OCI-LY3 (cell line): ENCODE results near the gene LIG3.
A peak's percentile ranks its signal among the peaks of the same experiment; 100 is the strongest.
"Not testable (repeated sequence)": the region's sequence is repeated elsewhere in the genome, so short reads cannot be mapped to it uniquely, and the experiment has no call there.

Experiments used
- H2AFZ ChIP-seq: fragments of 200-600, 300-600 bp; shearing (Covaris generic); 2 replicates; pipeline ENCODE4 v1.6.0; 2014; ENCODE audit warnings: antibody characterized with exemption, low read depth, low read length
- H3K27ac ChIP-seq: fragments of 200-600, 300-600 bp; sonication (generic); 2 replicates; pipeline ENCODE4 v1.5.1; 2014; ENCODE audit warnings: mild to moderate bottlenecking, low read length, moderate library complexity, mixed read lengths
- H3K27me3 ChIP-seq: fragments of 200-600, 300-600 bp; sonication (generic); 2 replicates; pipeline ENCODE4 v1.6.1; 2014; ENCODE audit warnings: low read depth, low read length, mixed read lengths
- H3K36me3 ChIP-seq: fragments of 200-600, 300-600 bp; sonication (generic); replicated peaks from 2 replicates; pipeline ENCODE3; 2014; ENCODE audit warnings: low read depth, low read length, mixed read lengths
- H3K4me1 ChIP-seq: fragments of 300-600, 200-600 bp; sonication (generic); 2 replicates; pipeline ENCODE4 v1.6.1; 2014; ENCODE audit warnings: low read length, mixed read lengths
- H3K4me2 ChIP-seq: fragments of 200-600, 300-600 bp; sonication (generic); 2 replicates; pipeline ENCODE4 v1.6.1; 2014; ENCODE audit warnings: low read length, mixed read lengths
- H3K4me3 ChIP-seq: fragments of 300-600, 200-600 bp; sonication (generic); 2 replicates; pipeline ENCODE4 v1.5.1; 2014; ENCODE audit warnings: antibody characterized with exemption, mild to moderate bottlenecking, low read length, moderate library complexity
- H3K79me2 ChIP-seq: fragments of 300-600, 200-600 bp; shearing (Covaris generic); 2 replicates; pipeline ENCODE4 v1.6.1; 2014; ENCODE audit warnings: mild to moderate bottlenecking, low read length, mixed read lengths
- H3K9ac ChIP-seq: fragments of 300-600, 200-600 bp; shearing (Covaris generic); 2 replicates; pipeline ENCODE4 v1.6.0; 2014; ENCODE audit warnings: mild to moderate bottlenecking, low read length, moderate library complexity
- H3K9me3 ChIP-seq: fragments of 200-600, 300-600 bp; shearing (Covaris generic); 2 replicates; pipeline ENCODE4 v1.6.1; 2014; ENCODE audit warnings: low read length, mixed read lengths; ENCODE audit not compliant: insufficient read depth
- H4K20me1 ChIP-seq: fragments of 200-600, 300-600 bp; sonication (generic); 2 replicates; pipeline ENCODE4 v1.6.1; 2016; ENCODE audit warnings: low read length, mixed read lengths; ENCODE audit not compliant: insufficient read depth
- CTCF ChIP-seq: fragments of 200-600, 300-600 bp; sonication (generic); IDR thresholded peaks from 2 replicates; pipeline ENCODE4 v1.5.1; 2014; ENCODE audit warnings: antibody characterized with exemption, low read length, low read depth
- EZH2phosphoT487 ChIP-seq: fragments of 200-600 bp; shearing (Covaris generic); IDR thresholded peaks from 2 replicates; pipeline ENCODE4 v1.6.1; 2018; ENCODE audit warnings: antibody characterized with exemption, mixed run types, low read depth

Gene LIG3

GRCh38 chr17:35030780-35031179 lies 50.5 kb downstream of the LIG3 start:
- Histone ChIP-seq H3K4me2 (no peak overlapping the region), H3K27ac (no peak overlapping the region), H3K9me3 (no peaks in the 10 kb centered on the region), H3K79me2 (0 out of 2 replicates have a peak, but pooled peaks cover 10% of the 10 kb centered on the region), H3K27me3 (no peaks in the 10 kb centered on the region), H4K20me1 (no peaks in the 10 kb centered on the region), H3K36me3 (peaks cover 8% of the 10 kb centered on the region), H3K9ac (no peak overlapping the region), H3K4me3 (no peak overlapping the region), H3K4me1 (peaks cover 39% of the 10 kb centered on the region), H2AFZ (no peak overlapping the region)
- TF ChIP-seq EZH2phosphoT487 (no peak), CTCF (no peak)

- Histone ChIP-seq H4K20me1 (no peaks in the 10 kb centered on the region), H3K9me3 (no peaks in the 10 kb centered on the region), H3K27me3 (no peaks in the 10 kb centered on the region), H2AFZ (no peak overlapping the region), H3K36me3 (peaks cover 9% of the 10 kb centered on the region), H3K27ac (no peak overlapping the region), H3K79me2 (peaks cover 25% of the 10 kb centered on the region), H3K4me2 (no peak overlapping the region), H3K4me1 (peaks cover 38% of the 10 kb centered on the region), H3K9ac (no peak overlapping the region), H3K4me3 (no peak overlapping the region)
- TF ChIP-seq EZH2phosphoT487: no peak
- no peak for TF ChIP-seq CTCF
Measured at GRCh38 chr17:35038453-35038852, 58.1 kb downstream of the LIG3 start.

GRCh38 chr17:35041390-35041789 lies 61.1 kb downstream of the LIG3 start:
- H3K9me3 ChIP-seq: no peaks in the 10 kb centered on the region

GRCh38 chr17:35044181-35044580 lies 63.9 kb downstream of the LIG3 start:
- Histone ChIP-seq H4K20me1 (no peaks in the 10 kb centered on the region), H3K4me1 (peaks cover 76% of the 10 kb centered on the region), H3K4me2 (peak overlapping the region; percentile 96), H3K27ac (peak overlapping the region; percentile 98), H3K79me2 (peaks cover 62% of the 10 kb centered on the region), H3K4me3 (peak overlapping the region; percentile 29; the same call in 1 of the 2 replicates), H3K36me3 (peaks cover 13% of the 10 kb centered on the region), H3K9ac (peak overlapping the region; percentile 76), H3K27me3 (no peaks in the 10 kb centered on the region), H2AFZ (no peak overlapping the region), H3K9me3 (no peaks in the 10 kb centered on the region)
- no peak for TF ChIP-seq CTCF
- TF ChIP-seq EZH2phosphoT487: no peak

More at GRCh38 chr17:35041390-35041789, 61.1 kb downstream of the LIG3 start:
- no peak overlapping the region for H2AFZ ChIP-seq
- TF ChIP-seq CTCF: no peak
- no peak for TF ChIP-seq EZH2phosphoT487
- no peaks in the 10 kb centered on the region for H4K20me1 ChIP-seq
- peak overlapping the region; percentile 56 for H3K4me2 ChIP-seq
- peaks cover 60% of the 10 kb centered on the region for H3K4me1 ChIP-seq
- H3K27ac ChIP-seq: peak overlapping the region; percentile 46
- peaks cover 44% of the 10 kb centered on the region for H3K79me2 ChIP-seq
- H3K27me3 ChIP-seq: no peaks in the 10 kb centered on the region
- H3K36me3 ChIP-seq: peaks cover 9% of the 10 kb centered on the region
- H3K9ac ChIP-seq: no peak overlapping the region
- H3K4me3 ChIP-seq: peak overlapping the region; percentile 22

- not testable (repeated sequence) for H3K27me3 ChIP-seq
- H3K4me1 ChIP-seq: peaks cover 87% of the 10 kb centered on the region
- H3K79me2 ChIP-seq: peaks cover 75% of the 10 kb centered on the region
Measured at GRCh38 chr17:35045458-35045979, 65.2 kb downstream of the LIG3 start.

More at GRCh38 chr17:35045458-35045979, 65.2 kb downstream of the LIG3 start:
- peak overlapping the region; percentile 96 for H3K4me2 ChIP-seq
- peaks cover 17% of the 10 kb centered on the region for H3K36me3 ChIP-seq
- H3K4me3 ChIP-seq: peak overlapping the region; percentile 76
- not testable (repeated sequence) for H4K20me1 ChIP-seq, H3K9me3 ChIP-seq, H2AFZ ChIP-seq
- H3K9ac ChIP-seq: peak overlapping the region; percentile 76
- peak overlapping the region; percentile 98 for H3K27ac ChIP-seq
